GM12892 (cell line): ENCODE data around the gene LANCL3.

Experiments used
- POLR2A ChIP-seq: IDR thresholded peaks from 2 replicates; pipeline ENCODE4 v1.6.1; 2011; ENCODE audit warnings: low read depth, low read length, control low read depth
- POLR2AphosphoS5 ChIP-seq: IDR thresholded peaks from 2 replicates; pipeline ENCODE4 v1.6.1; 2011; ENCODE audit warnings: low read depth, low read length, control low read depth
- TAF1 ChIP-seq: IDR thresholded peaks from 2 replicates; pipeline ENCODE4 v1.6.1; 2011; ENCODE audit warnings: low read depth, mild to moderate bottlenecking, control low read depth, low read length, borderline replicate concordance

DNA sequence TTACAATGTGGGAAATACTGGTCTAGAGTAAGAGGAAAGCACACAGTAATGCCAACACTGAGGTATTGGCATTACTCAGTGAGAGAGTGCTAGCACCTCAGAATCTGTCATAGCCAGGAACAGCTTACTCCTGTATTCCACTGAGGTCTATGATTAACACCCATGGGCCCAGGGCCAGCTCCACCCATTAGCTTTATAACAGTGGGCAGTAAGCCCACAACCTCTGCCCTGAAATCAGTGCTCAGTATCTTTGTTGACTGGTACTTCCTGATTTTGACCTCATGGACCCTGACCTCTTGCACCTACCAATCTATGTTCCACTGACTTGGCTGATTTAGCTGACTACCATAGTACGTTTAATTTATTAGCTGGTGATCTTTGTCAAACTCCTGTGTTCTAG, 56.1 kb downstream of the LANCL3 start:
- TF ChIP-seq POLR2A (no peak), POLR2AphosphoS5 (no peak), TAF1 (no peak)
